Activated CD4-positive, CD25-positive, alpha-beta regulatory T cell treated with anti-CD3 and anti-CD28 coated beads, Interleukin-2, amount 50 U/mL, for 72 hours (primary cell): ENCODE results near the gene IQCF6.
"Not testable (repeated sequence)": the region's sequence is repeated elsewhere in the genome, so short reads cannot be mapped to it uniquely, and the experiment has no call there.

Experiments
- DNase-seq: peaks from one replicate; pipeline ENCODE4 v3.0.0; 2021

The IQCF6 gene

GRCh38 chr3:51779137-51779536, at the start of gene IQCF6:
Gene IQCF6 (minus strand): TSS chr3:51779237. CDS start chr3:51779224, 13 bp downstream.
- DNase-seq = no peak

GRCh38 chr3:51828297-51828696, 49.3 kb upstream of the IQCF6 start:
- no peak for DNase-seq

- no peak for DNase-seq
Observed at GRCh38 chr3:51819709-51820406, 40.8 kb upstream of the IQCF6 start.

GRCh38 chr3:51819151-51819550, 40.1 kb upstream of the IQCF6 start:
- DNase-seq = no peak

- no peak for DNase-seq
Observed at GRCh38 chr3:51817375-51817774, 38.3 kb upstream of the IQCF6 start.

- DNase-seq = no peak
Observed at GRCh38 chr3:51816723-51817122, 37.7 kb upstream of the IQCF6 start.

GRCh38 chr3:51815614-51816013, 36.6 kb upstream of the IQCF6 start:
- no peak for DNase-seq

GRCh38 chr3:51814034-51814433, 35.0 kb upstream of the IQCF6 start:
- DNase-seq = no peak

- DNase-seq = no peak
Observed at GRCh38 chr3:51813539-51813938, 34.5 kb upstream of the IQCF6 start.

GRCh38 chr3:51808934-51809333, 29.9 kb upstream of the IQCF6 start:
- no peak for DNase-seq

GRCh38 chr3:51802106-51802703, 23.2 kb upstream of the IQCF6 start:
- DNase-seq = no peak

- no peak for DNase-seq
Observed at GRCh38 chr3:51800750-51801125, 21.7 kb upstream of the IQCF6 start.

- DNase-seq = no peak
Observed at GRCh38 chr3:51799879-51800749, 21.1 kb upstream of the IQCF6 start.

- no peak for DNase-seq
Observed at GRCh38 chr3:51798411-51798963, 19.4 kb upstream of the IQCF6 start.

- DNase-seq = no peak
Observed at GRCh38 chr3:51796854-51797253, 17.8 kb upstream of the IQCF6 start.

- no peak for DNase-seq
Observed at GRCh38 chr3:51794206-51794605, 15.2 kb upstream of the IQCF6 start.

- DNase-seq = no peak
Observed at GRCh38 chr3:51792206-51792605, 13.2 kb upstream of the IQCF6 start.

- no peak for DNase-seq
Observed at GRCh38 chr3:51789437-51789836, 10.4 kb upstream of the IQCF6 start.

GRCh38 chr3:51787576-51787975, 8.5 kb upstream of the IQCF6 start:
- DNase-seq = not testable (repeated sequence)

- no peak for DNase-seq
Observed at GRCh38 chr3:51786267-51786666, 7.2 kb upstream of the IQCF6 start.

- DNase-seq = no peak
Observed at GRCh38 chr3:51778554-51778953, 483 bp downstream of the IQCF6 start.

GRCh38 chr3:51777985-51778384, 1.1 kb downstream of the IQCF6 start:
- no peak for DNase-seq

GRCh38 chr3:51773529-51774056, 5.4 kb downstream of the IQCF6 start:
- DNase-seq = no peak
